GM19239 (cell line): ENCODE results near the gene KLHL29.

Source experiments
- DNase-seq: peaks from one replicate; pipeline ENCODE4 v3.0.0; 2011; ENCODE audit warnings: low spot score; ENCODE audit not compliant: insufficient read length
- FAIRE-seq: peaks from 2 replicates; lab custom pipeline; 2011; peaks lifted over from hg19 to GRCh38; lab: Jason Lieb, UNC

Gene KLHL29

DNA sequence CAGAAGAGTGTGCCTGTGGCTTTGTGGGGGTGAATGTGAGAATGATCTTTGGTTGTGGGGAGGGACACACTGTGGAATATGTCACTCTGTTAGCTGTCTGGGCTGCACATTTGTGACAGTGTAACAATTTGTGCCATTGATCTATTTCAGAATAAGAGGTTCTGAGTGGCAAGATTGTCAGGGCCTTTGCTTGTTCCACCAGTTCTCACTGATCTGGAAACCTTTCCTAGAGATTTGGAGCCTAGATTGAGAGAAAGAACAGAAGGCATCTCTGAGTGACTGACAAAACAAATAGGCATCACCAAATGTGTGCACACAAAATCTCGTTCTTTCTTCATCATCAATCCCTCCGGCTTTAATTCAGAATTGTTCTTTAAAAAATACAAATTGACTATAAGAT is 153.6 kb downstream of the KLHL29 start:
- DNase-seq (no peak), FAIRE-seq (no peak)

DNA sequence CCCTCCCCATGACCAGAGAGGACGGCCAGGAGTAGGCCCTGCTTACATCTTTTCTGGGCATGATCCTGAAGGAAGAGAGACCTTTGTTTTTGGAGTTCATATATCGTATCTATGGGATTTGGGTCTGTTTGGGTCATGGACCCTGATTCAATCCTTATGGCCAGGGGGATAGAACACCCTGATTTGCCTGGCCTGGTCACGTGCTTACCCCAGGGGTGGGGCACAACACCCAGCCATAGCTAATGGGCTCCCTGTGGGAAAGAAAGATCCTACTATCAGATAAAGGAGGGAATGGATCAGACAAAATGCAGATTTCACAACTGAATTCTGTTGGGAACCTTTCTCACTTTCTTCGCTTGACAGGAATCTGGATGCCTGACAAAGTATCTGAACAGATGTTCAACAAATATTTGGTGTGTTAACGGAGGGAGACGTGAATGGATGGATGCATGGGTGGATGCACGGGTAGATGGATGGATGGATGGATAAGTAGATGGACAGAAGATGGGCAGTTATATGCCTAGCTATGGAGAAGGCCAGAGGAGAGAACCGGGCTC is 155.9 kb downstream of the KLHL29 start:
- no peak for DNase-seq
- FAIRE-seq, result no peak

DNA sequence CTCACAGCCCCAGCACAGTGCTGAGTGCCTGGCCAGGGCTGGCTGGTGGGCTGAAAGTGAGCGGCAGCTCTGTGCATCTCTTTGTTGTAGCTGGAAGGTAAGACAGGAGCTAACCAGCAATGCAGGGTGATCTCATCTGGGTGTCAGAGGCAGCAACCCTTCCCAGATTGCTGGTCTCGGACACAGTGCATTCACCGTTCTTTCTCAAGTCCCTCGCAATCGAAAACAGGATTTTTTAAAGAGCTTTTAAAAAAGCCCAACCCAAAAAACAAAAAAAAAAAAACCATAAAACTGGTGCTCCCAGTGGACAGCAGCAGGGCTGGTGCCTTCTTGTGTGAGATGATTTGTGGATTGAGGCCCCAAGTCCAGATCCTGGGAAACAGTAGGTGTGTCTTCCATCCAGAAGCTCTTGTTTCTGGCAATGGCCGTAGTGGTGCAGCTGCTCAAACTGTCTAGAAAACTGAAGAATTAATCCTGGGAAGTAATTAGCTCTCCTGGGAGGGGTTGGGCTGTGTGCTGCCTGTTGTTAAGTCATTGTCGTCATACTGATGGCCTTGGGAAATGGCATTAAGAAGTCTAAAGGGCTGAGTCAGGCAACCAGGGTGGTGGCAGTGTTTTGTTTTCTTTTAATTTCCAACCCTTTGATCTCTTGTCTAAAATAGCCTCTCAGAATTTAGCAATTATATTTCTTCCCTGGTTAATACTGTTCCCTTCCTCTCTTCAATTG is 156.7 kb downstream of the KLHL29 start:
- FAIRE-seq, result no peak
- DNase-seq, result no peak

DNA sequence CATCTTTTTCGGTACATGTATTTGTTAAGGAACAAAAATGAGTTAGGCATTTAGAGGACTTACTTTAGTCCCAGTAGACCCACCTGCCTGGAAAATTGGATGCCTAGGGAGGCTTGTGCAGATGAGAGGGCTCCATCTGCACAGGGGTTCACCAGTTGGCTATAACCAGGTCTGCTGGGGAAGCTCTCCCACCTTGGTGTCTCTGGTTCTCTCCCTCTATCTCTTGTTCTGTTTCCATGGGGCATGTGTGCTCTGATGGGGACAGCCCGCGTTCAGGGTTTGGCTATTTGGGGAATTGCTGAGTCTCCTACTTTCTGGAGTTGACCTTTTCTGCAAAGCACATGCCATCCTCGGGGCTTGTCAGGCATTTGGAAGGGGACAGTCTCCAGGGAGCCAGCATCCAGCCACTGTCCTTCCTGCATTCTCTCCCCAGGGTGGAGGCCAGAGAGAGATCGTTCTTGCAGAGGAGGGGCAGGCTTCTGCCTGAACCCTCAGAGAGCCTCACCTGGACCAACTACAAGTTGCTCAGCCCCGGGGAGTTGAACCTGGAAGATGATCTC is 157.3 kb downstream of the KLHL29 start:
- FAIRE-seq (no peak), DNase-seq (no peak)

DNA sequence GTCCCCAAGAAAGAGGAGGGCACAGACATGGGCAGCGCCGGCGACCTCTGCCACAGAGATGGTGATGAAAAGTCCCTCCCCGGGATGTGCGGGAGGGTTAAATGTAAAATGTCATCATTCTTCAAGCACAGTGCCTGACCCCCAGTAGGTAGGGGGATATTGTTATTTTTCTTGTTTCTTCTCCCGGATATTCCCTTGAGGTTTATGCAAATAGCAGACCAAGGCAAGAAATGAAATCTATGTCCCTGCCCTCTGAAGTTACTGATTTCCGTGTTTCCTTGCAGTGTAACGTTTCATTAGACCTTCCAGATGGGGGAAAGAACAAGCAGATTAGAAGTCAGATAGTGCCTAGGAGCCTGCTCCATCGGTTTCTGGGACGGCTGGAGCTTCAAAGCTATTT is 158.3 kb downstream of the KLHL29 start:
- FAIRE-seq (no peak), DNase-seq (no peak)

DNA sequence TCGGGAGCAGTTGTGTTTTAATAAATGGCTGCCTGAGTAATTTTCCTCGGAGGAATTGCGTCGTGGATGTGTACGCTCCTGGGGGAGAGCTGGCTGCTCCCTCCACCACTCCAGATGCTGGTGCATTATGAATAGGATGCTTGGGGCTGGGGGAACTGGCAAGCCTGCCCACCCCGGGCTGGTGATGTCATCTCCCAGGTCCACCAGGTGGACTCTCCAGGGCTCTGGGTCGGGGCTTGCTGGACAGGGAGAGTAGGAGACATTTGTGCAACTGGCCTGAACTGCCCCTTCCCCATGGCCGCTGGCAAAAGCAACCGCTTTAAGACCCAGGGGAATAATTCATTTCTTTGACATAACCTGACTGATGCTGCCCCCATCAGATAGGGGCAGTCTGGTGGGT is 158.7 kb downstream of the KLHL29 start:
- FAIRE-seq (no peak), DNase-seq (no peak)

DNA sequence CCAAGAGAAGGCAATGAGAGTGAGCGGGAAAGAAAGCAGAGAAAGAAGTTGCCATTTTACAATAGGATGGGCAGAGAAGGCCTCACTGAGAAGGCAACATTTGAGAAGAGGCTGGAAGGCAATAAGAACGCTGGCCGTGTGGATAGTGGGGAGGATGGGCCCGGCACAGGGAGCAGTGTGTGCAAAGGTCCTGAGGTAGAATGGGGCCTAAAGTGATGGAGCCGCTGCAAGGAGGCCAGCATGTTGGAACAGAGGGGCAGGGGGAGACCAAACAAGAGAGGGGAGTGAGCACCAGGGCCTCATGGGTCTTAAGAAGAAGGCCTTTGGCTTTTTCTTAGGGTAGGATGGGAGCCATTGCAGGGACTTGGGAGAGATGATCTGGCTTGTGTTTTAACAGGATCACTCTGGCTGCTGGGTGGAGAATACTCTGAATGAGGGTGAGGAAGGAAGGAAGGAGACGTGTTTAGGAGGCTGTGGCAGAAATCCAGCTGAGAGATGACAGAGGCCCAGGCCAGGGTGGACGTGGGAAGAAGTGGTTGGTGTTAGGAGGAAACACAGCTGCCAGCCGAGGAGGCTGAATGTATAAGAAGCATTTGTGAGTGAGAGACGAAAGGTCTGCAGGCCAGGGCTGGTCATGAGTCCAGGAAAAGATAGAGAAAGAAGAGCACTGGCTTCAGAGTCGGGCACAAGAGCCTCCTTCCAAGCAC is 159.8 kb downstream of the KLHL29 start:
- DNase-seq, result no peak
- FAIRE-seq, result no peak

DNA sequence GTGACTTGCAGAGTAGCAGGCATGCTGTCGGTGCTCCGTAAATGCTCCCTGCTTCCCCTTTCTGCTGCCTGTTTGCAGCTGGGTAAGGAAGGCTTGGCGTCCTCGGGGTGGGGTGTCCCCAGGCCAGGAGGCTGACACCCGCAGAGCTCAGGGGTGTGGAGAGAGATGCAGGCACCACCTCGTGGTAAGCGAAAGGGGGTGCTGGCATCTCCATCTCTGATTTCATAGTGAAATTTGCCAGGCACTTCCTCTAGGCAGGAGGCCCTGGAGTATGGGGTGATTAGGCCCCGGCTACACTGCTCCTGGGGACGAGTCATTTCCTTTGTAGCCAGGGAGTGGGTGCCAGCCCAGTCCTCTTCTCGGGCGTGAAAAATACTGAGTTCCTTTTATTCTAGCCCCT is 160.4 kb downstream of the KLHL29 start:
- FAIRE-seq, result no peak
- DNase-seq, result no peak

DNA sequence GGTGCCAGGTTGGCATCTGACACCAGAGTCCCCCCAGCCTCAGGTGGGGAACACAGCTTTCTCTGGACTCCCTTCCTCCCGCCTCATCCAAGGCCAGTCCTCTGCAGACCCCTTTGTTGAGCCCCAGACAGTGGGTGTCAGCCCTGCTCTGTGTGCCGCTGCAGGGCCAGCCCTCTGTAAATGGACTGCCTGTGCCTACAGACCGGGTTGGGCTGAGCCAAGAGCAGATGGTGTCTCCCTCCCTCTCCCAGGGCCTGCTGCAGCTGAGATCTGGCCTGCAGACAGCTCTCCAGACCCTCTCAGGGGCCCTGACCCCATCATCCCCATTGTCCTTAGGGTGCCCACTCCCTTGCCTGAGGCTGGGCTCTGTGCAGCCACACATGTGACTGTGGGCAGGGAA is 160.8 kb downstream of the KLHL29 start:
- DNase-seq (no peak), FAIRE-seq (no peak)

DNA sequence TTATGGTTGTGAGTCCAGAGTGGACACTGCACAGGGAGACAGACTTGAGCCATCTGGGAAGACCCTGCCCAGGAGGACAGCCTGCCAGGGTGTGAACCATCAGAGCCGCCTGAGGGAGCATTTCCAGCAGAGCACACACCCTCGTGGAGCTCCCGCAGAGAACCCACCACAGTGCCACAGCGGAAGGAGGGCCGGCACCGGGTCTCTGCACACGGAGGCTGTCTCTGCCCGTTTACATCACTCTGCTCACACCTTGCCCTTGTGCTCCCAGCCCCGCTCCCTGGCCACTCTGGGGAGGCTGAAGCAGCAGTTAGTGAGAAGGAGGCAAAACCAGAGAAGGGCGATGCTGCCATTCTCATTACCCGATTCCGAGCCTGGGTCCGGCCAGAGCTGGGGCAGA is 161.9 kb downstream of the KLHL29 start:
- DNase-seq, result no peak
- no peak for FAIRE-seq

DNA sequence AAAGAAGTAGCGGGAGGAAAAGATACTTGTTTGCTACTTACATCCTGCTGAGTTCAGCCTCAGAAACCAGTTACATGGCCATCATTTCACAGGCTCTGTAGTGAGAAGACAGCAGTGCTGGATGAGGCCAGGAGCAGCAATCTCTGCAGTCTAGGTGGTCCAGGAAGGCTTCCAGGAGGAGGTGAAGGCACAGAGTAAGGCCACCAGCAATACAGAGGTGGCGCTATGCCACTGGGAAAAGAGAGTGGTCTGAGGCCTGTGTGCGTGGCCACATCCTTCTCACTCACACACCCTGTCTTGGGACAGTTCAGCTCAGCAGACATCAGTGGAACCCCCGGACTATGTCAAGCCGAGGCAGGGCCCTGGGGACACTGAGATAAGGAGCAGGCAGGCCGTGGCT is 162.7 kb downstream of the KLHL29 start:
- no peak for FAIRE-seq

DNA sequence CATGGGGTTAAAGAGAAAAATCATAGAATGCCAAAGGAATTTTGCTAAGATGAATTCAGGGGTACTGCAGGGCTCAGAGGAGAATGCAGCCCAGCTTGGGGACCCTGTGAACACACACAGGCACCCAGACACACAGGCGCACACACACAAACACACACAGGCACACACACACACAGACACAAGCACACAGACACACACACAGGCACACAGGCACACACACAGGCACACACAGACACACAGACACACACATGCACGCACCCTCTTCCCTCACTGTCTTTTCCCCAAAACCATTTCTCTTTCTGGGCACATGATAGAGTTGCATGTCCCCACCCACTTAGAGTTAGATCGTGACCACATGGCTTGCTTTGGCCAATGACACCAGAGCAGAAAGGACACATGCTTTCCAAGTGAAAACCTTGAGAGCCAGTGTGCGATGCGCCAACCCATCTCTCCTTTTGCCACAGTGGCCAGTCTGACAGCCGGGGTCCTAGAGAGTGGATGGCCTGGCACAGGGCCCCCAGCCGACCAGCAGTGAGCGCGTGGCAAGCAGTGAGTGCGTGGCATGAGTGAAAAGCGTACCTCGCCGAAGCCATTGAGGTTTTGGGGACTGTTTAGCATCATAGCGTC is 163.3 kb downstream of the KLHL29 start:
- no peak for FAIRE-seq
- DNase-seq, result no peak

More for the DNA sequence above, 162.7 kb downstream of the KLHL29 start:
- no peak for DNase-seq

DNA sequence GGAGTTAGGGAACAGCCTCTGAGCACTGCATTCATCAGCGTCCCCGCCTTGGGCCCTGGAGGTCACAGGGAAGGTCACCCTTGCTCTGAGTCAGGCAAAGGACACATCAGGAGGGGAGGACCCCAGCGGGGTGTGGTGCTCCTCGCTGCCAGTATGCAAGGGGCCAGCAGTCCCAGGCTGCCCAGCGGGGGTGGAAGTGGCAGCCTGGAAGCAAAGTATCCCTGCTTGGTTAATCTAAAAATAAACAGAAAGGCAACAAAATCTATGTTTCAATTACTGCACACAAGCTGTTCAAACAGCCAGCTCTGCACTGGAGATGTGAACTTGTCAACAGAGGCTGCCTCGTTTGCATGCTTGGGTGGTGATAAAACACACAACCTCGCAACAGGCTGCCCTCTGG is 164.1 kb downstream of the KLHL29 start:
- FAIRE-seq, result no peak

DNA sequence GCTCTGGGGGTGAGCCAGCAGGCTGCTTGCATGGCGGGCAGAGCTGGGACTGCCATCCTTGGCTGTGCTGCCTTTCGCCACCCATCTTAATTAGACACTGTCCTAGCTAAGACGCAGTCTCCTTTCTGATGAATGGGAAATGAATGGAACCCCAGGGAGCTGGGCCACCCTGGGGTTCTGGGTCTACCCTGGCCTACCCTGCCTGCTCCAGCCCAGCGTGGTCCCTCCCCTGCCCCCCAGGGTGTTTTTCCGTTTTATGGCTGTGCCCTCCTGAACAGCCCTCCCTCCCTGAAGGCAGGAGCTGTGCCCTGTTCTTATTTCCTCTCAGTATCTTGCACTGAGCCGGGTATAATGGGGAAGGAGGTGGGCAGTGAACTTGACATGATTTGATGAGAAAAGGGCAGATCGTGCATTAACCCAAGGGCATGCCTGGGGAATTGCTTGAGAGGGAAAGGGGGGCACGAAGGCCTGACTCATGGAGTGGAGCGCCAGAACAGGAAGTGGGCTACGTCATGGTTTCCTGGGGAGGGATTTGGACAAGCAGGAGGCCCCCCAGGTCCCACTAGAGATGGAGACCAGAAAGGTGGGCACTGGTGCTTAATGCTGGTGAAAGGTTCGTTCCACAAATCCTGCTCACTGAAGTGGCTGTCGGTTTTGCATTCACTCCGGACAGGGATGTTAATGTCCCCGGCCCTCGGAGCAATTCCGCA is 165.0 kb downstream of the KLHL29 start:
- FAIRE-seq, result no peak
- DNase-seq, result no peak

More for the DNA sequence above, 164.1 kb downstream of the KLHL29 start:
- no peak for DNase-seq

DNA sequence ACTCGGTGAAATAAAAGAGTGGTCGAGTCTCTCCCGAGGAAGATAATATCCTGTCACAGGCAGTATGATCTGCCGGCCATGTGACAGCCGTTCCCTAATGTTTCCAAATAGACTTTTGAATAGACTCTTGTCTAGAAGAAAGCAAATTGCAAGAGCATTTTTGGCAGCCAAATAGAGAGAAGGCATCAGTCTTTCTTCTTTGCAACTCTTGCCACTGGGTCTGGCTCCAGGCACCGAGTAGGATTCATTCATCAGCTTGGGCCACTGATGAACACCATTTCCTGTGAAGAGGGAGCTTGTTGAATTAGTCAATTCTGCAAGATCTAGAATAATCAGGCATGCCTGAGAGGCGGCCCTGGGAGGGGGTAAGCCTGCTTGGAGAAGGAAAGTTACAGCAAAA is 165.6 kb downstream of the KLHL29 start:
- DNase-seq, result no peak
- no peak for FAIRE-seq

DNA sequence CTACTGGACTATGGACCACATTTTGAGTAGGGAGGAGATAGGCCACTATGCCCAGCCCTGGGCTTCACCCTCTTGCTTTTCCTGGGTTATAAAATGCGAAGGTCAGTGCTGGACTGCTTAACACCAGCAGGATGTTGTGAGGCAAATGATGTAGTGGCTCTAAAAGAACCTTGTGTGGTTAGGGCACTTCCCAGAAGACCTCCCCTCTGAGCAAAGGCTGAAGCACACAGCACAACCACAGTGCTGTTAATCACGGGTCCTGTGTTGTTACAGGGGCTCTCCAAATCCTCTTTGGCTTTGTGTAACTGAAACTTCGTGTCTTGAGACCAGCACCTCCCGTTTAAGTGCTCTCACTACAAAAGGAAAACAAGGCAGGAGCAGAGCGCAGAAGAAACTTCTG is 166.9 kb downstream of the KLHL29 start:
- no peak for FAIRE-seq

DNA sequence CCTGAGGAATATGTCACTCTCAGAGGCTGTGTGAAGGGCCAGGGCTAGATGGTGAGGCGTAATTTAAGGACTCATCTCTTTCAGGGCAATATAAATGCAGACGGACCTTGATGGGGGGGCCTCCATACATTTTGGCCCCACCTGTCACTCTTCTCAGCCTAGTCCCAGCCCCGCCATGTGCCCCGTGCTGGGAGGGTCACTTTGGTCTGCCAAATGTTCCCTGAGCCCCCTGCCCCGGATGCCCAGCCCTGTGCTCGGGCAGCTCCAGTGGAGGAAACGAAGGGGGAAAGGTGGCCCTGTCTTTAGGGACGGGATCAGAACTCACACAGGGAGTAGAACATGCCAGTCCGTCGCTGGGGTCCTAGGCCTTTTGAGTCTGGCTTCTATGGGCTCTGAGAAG is 168.6 kb downstream of the KLHL29 start:
- no peak for DNase-seq
- FAIRE-seq, result no peak

More for the DNA sequence above, 166.9 kb downstream of the KLHL29 start:
- no peak for DNase-seq

DNA sequence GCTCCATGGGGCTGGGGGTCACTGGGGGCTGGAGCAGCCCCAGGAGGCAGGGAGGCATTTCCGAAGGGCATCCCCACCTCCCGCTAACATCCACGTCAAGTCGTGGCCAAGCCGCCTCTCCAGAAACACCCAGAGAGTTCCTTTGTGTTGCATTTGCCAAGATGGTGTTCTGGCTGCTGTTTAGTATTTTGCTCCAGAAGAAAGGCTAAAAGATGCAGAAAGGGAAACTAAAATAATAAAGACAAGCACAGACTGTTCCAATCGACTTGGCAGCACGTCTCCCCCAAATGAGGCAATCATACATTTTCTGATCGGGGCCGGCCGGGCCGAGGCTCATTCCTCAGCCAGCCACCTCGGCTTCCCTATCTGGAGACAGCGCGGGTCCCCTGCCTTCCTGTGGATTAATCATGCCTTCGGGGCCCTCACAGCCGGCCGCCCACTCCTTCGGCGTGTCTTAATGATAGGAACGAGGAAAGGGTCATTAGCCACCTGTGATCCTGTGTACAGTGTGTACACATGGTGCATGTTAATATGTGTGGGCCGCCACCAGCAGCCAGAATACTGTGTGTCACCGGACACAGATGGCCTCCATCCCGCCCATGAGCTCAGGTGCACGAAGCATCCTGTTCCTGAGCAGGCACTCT is 169.2 kb downstream of the KLHL29 start:
- no peak for DNase-seq
- FAIRE-seq, result no peak

DNA sequence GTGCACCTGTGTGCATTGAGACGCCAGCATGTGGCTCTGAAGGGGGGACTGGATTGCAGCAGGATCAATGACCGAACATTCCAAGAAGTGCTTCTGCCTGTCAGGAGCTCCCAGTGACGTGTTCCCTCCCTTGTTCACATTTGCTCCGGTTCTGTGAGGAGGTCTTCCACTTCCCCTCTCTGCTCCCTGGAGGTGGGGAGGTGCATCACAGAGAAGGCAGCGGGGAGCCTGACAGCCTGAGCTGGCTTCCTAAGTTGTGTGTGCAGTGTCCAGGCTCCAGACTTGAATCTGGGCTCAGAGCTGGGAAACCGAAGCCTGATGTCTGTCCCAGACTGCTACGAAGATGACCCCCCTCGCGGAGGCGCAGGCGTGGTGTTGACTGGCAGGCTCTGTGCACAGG is 171.0 kb downstream of the KLHL29 start:
- FAIRE-seq, result no peak
- no peak for DNase-seq

DNA sequence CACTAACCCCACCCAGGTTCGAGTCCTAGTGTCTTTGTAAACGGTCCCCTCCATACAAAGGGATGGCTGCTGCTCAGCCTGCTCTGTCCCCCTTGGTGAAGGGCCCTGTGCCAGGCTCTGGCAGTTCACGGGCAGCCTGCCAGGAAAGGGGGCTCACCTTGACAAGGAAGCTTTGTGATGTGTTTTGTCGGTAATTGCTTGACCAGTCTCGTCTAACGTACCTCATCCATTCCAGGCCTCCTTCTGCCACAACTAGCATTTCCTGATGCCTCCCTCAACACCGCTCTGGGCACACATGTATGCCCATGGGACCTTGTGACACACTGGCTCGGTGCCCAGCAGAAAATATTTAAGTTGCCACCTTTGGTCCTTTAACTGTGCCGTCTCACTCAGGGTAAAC is 171.9 kb downstream of the KLHL29 start:
- DNase-seq (no peak), FAIRE-seq (no peak)
